ENCODE data around the gene KCTD3. TPM values are rescaled to one million over a fixed set of nuclear protein-coding genes. Genes with fewer than 3 reads are reported as not detected.

KCTD3 gene
- total RNA-seq, 1 donor from 2014 or later = 76.9 TPM

DNA sequence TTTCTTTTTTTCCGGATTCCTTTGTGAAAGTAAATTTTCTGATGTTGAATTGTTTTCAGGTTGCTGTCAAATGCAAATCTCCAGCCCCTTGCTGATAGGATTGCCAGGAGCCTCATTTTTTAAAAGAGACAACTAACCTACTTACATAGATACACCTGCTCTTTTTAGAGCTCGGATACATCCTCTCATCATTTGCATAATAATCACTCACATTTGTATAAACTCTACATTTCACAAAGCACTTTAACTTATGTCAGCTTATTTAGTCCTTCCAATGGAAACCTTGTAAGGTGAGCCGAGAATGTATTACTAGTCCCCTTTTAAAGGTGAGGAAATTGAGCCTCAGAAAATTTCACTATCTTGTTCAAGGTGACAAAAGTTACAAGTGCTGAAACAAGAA lies 84.8 kb downstream of the KCTD3 start:
- H3K27ac ChIP-seq = no peak overlapping the region
- intact Hi-C loops (cut with DNase I) = no loop called here
- no peak for TF ChIP-seq POLR2A (IDR thresholded peaks at IDR 0.05)
- TF ChIP-seq, protein P1, sequence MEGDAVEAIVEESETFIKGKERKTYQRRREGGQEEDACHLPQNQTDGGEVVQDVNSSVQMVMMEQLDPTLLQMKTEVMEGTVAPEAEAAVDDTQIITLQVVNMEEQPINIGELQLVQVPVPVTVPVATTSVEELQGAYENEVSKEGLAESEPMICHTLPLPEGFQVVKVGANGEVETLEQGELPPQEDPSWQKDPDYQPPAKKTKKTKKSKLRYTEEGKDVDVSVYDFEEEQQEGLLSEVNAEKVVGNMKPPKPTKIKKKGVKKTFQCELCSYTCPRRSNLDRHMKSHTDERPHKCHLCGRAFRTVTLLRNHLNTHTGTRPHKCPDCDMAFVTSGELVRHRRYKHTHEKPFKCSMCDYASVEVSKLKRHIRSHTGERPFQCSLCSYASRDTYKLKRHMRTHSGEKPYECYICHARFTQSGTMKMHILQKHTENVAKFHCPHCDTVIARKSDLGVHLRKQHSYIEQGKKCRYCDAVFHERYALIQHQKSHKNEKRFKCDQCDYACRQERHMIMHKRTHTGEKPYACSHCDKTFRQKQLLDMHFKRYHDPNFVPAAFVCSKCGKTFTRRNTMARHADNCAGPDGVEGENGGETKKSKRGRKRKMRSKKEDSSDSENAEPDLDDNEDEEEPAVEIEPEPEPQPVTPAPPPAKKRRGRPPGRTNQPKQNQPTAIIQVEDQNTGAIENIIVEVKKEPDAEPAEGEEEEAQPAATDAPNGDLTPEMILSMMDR (IDR thresholded peaks at IDR 0.05) = no peak
- TF ChIP-seq POLR2AphosphoS5 (IDR thresholded peaks at IDR 0.05; ENCODE audit: insufficient read depth in 1 of 2, low read depth in 1 of 2) = no peak

DNA sequence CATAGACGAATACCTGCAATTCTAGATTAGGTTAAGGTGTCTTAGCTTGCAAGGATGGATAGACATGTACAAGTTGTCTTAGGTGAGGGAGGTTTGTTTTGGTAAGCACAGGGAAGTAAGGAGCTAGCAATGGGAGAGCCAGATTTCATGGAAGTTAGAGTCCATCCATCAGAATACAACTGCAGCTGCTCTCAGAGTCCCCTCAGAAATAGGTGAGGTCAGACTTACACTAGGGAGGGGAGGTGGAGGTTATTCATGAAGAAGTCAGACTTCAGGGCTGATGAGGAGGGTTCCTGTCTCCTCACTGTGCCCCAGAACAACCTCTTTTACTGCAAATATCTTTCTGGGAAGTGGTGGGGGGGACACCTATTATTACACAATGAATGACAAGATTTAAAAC lies 85.3 kb downstream of the KCTD3 start:
- no peaks in the 10 kb centered on the region for H3K36me3 ChIP-seq
- intact Hi-C loops (cut with DNase I) = no loop called here
- no peak overlapping the region for H3K27ac ChIP-seq
- no peak for DNase-seq (ENCODE audit: extremely low spot score in 2 of 2)
- H3K9me3 ChIP-seq = no peaks in the 10 kb centered on the region
- TF ChIP-seq POLR2A (IDR thresholded peaks at IDR 0.05) (no peak), POLR2AphosphoS5 (IDR thresholded peaks at IDR 0.05; ENCODE audit: insufficient read depth in 1 of 2, low read depth in 1 of 2) (no peak)
- TF ChIP-seq, protein P1 (IDR thresholded peaks at IDR 0.05) = no peak
- H3K27me3 ChIP-seq = no peaks in the 10 kb centered on the region
- no peaks in the 10 kb centered on the region for H3K4me1 ChIP-seq
- H3K4me3 ChIP-seq = no peak overlapping the region

More for the DNA sequence above, 84.8 kb downstream of the KCTD3 start:
- Histone ChIP-seq H3K27me3 (no peaks in the 10 kb centered on the region), H3K9me3 (no peaks in the 10 kb centered on the region), H3K4me3 (no peak overlapping the region), H3K36me3 (no peaks in the 10 kb centered on the region), H3K4me1 (no peaks in the 10 kb centered on the region)
- no peak for DNase-seq (ENCODE audit: extremely low spot score in 2 of 2)

DNA sequence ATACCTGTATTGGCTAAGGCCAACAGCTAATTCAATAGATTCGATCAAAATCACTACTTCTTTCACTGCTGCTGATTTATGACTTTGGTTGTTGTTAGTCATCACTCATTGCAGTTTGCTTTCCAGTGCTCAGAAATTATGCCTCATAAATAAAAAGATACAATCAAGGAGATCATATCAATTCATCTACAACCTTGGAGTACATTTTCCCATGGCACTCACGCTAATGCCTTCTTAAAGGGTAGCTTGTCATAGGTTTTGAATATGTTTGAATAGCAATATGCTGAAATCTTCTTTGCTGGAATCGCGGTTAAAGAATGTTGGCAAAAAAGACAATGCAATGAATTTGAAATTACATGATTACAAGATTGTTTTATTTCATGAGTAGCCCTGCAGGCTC lies 89.9 kb downstream of the KCTD3 start:
- no peak overlapping the region for H3K27ac ChIP-seq
- no peaks in the 10 kb centered on the region for H3K9me3 ChIP-seq
- TF ChIP-seq POLR2AphosphoS5 (IDR thresholded peaks at IDR 0.05; ENCODE audit: insufficient read depth in 1 of 2, low read depth in 1 of 2) (no peak), POLR2A (IDR thresholded peaks at IDR 0.05) (no peak)
- TF ChIP-seq, protein P1 (IDR thresholded peaks at IDR 0.05) = no peak
- DNase-seq (ENCODE audit: extremely low spot score in 2 of 2) = no peak
- intact Hi-C loops (cut with DNase I) = no loop called here
- no peaks in the 10 kb centered on the region for H3K4me1 ChIP-seq
- H3K4me3 ChIP-seq = no peak overlapping the region
- H3K36me3 ChIP-seq = no peaks in the 10 kb centered on the region
- no peaks in the 10 kb centered on the region for H3K27me3 ChIP-seq

DNA sequence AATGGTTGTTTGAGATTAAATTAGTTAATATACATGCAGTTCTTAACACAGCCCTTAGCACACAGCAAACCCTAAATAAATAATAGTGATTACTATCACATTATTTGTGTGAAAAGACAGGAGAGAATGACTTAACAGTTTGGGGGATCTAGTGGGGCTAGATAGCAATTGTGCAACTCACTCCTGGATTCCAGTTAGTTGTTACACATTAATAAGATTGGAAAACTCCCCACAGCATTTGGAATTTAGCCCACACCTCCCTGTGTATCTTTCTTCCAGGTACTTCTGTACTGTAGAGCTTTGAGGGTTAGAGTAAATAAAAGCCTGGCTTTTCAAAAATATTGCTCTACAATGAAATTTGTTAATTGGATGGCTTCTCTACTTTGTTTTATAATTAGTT lies 93.2 kb downstream of the KCTD3 start:
- H3K27me3 ChIP-seq = no peaks in the 10 kb centered on the region
- H3K4me3 ChIP-seq = no peak overlapping the region
- no peaks in the 10 kb centered on the region for H3K36me3 ChIP-seq
- TF ChIP-seq POLR2AphosphoS5 (IDR thresholded peaks at IDR 0.05; ENCODE audit: insufficient read depth in 1 of 2, low read depth in 1 of 2) (no peak), POLR2A (IDR thresholded peaks at IDR 0.05) (no peak)
- TF ChIP-seq, protein P1 (IDR thresholded peaks at IDR 0.05) = no peak
- DNase-seq (ENCODE audit: extremely low spot score in 2 of 2) = no peak
- no peaks in the 10 kb centered on the region for H3K4me1 ChIP-seq
- no peaks in the 10 kb centered on the region for H3K9me3 ChIP-seq
- H3K27ac ChIP-seq = no peak overlapping the region
- intact Hi-C loops (cut with DNase I) = no loop called here

DNA sequence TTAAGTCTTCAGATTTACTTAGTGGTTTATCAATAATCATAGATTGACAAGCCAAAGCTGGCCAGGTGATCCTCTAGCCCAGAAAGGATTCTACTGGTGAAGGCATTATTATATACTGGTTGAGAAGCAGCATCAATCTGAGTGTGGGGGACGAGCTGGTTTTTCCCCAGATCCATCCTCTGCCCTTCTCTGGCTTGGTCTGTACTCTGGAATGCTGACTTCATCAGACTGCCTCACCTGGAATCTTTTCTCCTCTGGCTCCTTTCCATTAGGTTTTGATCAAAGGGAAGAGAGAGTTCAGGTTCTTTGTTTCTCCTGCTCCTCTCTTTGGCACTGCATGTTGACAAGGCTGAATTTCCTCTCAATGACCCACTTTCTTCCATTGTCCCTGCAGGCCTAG lies 93.9 kb downstream of the KCTD3 start:
- no peaks in the 10 kb centered on the region for H3K36me3 ChIP-seq
- no peaks in the 10 kb centered on the region for H3K9me3 ChIP-seq
- intact Hi-C loops (cut with DNase I) = no loop called here
- no peak for DNase-seq (ENCODE audit: extremely low spot score in 2 of 2)
- TF ChIP-seq POLR2A (IDR thresholded peaks at IDR 0.05) (no peak), POLR2AphosphoS5 (IDR thresholded peaks at IDR 0.05; ENCODE audit: insufficient read depth in 1 of 2, low read depth in 1 of 2) (no peak)
- TF ChIP-seq, protein P1 (IDR thresholded peaks at IDR 0.05) = no peak
- no peak overlapping the region for H3K4me3 ChIP-seq
- H3K27ac ChIP-seq = no peak overlapping the region
- no peaks in the 10 kb centered on the region for H3K27me3 ChIP-seq
- no peaks in the 10 kb centered on the region for H3K4me1 ChIP-seq
